HuH-7.5 (cell line): Measurements from ENCODE around the gene RBM23.
"Not testable (repeated sequence)": the region's sequence is repeated elsewhere in the genome, so short reads cannot be mapped to it uniquely, and the experiment has no call there.

Source experiments
- DNase-seq: peaks from one replicate; pipeline ENCODE4 v3.0.0; 2011; ENCODE audit warnings: low spot score

Gene RBM23

DNA sequence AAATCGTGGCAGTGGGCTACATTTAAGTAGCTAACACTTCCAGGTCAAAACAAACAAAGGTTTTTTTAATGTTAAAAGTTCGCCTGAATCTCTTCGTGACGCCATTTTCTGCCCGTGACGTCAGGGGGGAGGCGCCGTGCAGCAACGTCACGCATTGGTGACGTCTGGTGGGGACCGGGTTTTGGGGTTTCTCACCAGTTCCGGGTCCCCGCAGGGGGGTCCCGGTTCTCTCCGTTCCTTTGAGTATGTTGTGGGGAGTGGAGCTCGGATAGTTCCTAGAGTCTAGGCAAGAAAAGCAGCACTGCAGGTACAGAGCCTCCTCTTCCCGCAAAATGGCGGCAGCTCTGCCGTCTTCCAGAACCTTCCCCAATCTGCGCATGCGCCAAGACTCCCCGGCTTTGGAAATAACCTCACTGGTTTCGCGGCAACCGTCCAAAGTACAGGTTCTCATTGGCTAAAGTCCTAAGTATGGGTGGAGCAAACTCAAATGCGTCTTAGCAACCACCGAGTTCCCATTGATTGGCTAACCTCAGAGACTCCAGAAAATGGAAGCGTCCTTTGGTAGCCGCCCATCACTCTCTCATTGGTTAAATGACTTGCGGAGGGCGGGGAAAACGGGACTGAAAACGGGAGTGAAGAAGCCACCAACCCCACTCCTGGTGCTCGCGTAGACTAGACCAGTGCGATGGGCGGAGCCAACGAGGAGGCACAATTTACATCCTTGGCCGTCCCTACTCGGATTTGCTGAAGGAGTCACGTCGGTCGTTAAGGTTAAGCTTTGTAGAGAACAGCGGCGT, at the start of gene RBM23:
RBM23 (minus strand) TSS at position 346 of the 797 bp plus-strand sequence.
- peak; percentile 35 for DNase-seq

DNA sequence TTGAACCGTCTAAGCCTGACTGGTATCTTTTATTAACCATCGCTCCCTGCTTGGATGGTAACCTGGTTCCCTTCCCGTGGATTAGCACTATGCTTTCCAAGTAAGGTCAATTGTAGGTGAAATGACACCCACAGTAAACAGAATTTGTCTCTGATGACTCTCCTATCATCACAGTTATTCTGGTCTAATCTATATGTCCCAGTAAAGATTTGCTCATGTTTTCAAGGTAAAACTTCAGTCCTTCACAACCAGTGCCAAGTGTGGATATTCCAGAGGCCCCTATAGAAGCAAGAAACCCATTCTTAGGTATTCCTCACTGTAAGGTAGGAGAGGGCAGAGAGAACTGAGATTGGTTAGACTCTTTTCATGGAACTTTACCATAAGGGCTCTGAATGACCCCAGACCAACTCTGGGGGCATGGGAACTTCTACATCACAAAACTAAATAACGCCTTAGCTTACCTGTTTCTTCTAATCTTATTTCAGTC, 47.9 kb upstream of the RBM23 start:
- no peak for DNase-seq

DNA sequence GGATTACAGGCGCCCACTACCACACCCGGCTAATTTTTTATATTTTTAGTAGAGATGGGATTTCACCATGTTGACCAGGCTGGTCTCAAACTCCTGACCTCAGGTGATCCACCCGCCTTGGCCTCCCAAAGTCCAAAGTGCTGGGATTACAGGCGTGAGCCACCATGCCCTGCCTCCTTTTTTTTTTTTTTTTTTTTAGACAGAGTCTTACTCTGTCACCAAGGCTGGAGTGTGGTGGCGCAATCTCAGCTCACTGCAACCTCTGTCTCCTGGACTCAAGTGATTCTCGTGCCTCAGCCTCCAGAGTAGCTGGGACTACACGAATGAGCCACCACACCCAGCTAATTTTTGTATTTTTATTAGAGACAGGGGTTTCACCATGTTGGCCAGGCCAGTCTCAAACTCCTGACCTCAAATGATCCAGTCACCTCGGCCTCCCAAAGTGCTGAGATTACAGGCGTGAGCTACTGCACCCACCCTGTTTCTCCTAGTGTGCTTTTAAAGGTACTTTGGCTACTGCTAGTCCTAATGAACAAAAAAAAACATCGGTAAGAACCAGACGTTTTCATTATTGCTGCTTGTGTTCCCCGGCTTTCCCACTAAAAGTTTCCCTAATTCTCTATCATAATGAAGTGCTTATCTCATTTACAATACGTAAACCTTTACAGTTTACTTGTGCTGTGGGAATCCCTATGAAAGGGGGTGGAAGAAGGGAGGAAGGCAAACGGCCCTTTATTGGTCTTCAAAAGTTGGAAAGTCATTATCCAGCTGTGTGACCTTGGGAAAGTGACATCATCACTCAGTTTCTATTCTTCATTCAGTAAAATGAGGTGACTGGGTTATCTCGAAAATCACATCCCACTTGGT, 47.2 kb upstream of the RBM23 start:
- DNase-seq: not testable (repeated sequence)

DNA sequence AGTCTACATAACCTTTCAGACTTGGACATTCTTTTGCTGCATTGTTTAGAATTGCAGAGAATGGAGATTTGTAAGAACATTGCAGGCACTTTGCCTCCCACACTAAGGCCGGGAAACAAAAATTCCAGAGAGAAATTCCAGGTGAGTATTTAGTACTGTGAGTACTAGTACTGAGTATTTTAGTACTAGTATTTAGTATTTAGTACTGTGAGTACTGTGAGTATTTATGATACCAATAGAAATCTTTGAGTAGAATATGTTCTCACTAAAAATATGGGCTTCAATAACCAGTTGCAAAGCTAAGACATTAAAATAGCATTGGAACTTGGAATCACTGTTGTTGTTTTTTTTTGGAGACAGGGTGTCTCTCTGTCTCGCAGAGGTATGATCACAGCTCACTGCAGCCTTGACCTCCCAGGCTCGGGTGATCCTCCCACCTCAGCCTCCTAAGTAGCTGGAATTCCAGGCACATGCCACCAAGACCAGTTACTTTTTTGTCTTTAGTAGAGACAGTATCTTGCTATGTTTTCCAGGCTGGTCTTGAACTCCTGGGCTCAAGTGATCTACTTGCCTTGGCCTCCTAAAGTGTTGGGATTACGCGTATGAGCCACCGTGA, 43.2 kb upstream of the RBM23 start:
- no peak for DNase-seq

DNA sequence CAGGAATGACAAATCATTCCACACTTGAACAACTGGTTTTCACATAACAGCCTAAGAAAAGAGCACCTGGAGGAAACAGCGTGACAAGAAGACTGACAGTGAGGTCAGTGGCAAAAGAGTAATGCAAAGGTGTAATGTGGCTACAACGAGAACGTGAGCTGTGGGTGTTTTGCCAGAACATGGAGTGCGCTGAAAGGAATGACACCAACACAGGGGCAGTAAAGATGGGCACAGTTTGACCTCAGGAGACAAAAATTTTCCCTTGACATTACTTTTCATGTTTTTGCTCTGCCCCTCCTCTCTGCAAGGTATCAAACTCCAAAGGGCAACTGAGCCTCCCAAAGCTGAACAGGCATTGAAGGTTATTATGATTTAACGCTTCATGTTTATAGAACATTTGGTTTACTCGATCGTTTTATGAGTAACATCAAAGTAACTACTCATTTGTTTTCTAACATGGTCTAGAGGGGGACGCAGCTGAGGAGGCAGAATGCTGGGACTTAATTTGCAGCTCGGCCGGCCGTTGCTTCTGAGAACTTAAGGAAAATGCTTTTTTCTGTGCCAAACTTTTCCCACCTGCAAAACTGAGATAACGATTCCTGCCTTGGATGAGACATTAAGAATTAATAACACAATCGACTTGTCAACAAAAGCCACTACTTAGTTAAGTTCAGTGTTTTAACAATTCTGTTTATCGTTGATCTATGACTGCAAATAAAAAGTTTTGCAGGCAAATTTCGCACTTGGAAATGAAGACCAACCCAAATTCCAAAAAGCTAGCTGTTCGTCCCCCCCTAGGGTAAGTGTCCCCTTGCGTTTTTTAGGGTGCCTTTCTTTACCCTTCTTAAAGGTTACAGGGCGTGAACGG, 37.0 kb upstream of the RBM23 start:
- DNase-seq: no peak

DNA sequence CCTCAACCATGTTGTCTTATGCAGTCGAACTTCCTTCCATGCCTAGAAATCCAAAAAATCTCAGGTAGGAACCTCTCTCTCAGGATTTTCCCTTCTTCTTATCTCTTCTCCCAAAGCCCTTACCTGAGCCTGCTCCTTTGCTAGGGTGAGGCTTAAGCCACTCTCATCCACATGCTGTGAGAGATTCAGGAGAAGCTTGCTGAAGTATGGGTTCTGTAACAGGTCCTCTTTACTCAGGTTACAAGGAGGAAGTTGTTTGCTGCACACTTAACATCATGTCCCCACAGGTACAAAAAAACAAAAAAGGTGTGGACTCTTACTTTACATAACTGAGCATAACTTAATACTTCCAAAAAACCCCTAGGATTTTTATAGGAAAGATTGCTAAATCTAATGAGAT, 33.5 kb upstream of the RBM23 start:
- DNase-seq: no peak

DNA sequence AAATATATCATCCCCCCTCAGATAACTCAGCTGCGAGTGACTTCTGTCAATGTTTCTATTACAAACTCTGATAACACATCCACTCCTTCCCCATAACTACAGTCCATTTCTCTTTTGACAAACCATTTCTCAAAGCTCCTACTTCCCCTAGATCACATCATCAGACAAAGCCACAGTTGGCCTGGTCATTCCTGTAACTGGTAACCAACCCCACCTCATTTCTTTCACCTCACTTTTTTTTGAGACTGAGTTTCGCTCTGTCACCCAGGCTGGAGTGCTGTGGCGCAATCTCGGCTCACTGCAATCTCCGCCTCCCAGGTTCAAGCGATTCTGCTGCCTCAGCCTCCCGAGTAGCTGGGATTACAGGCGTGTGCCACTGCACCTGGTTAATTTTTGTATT, 32.8 kb upstream of the RBM23 start:
- DNase-seq: not testable (repeated sequence)

DNA sequence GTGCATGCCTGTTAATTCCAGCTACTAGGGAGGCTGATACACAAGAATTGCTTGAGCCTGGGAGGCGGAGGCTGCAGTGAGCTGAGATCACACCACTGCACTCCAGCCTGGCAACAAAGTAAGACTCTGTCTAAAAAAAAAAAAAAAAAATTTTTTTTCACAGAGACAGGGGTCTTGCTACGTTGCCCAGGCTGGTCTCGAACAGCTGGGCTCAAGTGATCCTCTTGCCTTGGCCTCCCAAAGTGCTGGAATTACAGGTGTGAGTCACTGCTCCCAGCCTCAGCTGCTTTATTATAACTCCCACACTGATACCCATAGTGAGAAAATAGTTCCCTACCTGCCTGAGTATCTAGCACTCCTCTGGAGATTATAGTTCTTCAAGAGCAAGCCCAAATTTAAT, 26.7 kb upstream of the RBM23 start:
- DNase-seq: no peak

DNA sequence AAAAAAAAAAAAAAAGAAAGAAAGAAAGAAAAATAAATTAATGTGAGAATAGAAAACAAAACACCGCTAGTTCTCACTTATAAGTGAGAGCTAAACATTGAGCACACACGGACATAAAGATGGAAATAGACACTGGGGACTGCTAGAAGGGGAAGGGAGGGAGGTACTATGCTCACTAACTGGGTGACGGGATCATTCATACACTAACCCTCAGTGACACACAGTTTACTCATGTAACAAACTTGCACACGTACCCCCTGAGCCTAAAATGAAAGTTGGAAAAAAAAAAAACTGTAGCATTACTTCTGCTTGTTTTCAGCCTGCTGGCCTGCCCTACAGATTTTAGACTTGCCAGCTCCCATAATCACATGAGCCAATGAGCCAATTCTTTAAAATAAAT, 20.7 kb upstream of the RBM23 start:
- no peak for DNase-seq

- no peak for DNase-seq
Observed at GRCh38 chr14:22935156-22935555, 16.2 kb upstream of the RBM23 start.

GRCh38 chr14:22932146-22932545, 13.2 kb upstream of the RBM23 start:
- DNase-seq: no peak

- no peak for DNase-seq
Observed at GRCh38 chr14:22929961-22930364, 11.0 kb upstream of the RBM23 start.

DNA sequence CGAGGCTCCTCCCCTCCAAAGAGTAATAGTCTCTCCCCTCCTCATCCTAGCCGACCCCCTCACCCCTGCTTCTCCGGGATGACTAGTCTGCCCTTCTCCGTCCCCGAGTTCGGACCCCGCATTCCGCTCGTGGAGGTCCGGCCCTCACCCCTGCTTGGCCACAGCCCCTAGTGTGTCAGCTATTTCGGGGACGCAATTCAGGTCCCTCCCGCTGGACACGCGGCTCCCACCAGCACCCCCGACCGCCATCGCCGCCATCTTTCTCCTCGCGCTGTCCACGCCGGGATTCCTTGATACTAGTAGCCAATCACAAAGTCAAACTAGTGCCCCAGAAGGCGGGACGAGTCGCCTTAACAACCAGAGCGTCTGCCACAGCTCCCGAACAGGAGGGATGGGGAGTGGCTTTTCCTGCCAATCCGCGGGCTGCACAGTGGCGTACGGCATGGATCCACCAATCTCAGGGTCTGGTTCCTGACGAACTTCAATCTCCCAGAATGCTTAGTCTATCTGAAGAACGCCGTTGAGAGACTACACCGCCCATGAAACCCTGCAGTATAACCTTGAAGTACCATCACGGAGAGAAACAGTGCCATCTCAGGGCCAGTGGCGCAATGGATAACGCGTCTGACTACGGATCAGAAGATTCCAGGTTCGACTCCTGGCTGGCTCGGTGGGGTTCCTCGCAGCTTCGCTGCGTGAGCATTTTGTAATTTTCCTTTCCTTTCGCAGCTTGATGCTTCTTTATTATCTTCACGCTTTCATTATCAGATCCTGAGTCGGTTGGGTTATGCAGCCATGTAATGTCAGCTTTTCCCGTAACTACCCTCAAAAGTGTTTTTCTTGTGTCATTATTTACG, 10.4 kb upstream of the RBM23 start, which contains the start of gene PRMT5:
PRMT5 (minus strand) TSS at position 273 of the 857 bp plus-strand sequence; CDS start at position 258, 15 bp downstream.
- DNase-seq: peak; percentile 93

DNA sequence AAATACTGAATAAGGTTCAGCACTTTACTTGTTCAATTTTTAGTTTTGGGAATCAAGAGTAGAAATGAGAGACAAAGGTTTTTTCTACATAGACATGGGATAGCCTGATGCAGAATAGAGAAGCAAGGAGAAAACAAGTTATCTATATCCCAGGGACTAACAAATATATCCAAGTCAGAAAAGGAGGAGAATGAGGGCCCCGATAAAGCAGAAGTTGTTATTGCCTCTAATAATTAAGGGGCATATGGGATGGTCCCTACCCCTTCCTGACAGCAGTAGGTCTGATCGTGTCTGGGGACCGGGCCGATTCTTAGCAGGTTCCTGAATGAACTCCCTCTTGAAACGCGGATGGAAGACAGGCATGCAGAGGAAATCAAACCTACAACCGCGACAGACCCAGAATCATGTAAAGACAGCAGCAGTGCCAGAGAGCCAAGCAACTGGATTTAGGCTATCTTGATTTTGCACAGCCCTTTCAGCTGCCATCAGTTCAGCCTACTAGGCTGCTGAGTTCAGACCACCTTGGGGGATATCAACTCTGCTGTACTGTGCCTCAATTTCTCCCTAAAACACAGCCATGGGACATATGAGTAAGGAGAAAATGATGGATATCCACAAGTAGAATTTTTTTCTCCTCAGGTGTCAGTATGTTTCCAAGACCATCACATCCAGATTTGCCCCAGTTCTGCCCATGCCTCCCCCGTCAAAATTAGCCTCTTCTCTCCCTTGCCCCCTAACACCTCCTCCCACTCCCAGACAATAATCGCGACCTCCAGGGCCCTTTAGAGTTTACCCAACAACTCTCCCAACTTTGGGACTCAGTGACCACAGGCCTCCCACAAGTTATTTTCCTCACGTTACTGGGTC, 9.5 kb upstream of the RBM23 start:
- no peak for DNase-seq

GRCh38 chr14:22926316-22926715, 7.4 kb upstream of the RBM23 start:
- DNase-seq: no peak

GRCh38 chr14:22925513-22925912, 6.6 kb upstream of the RBM23 start:
- no peak for DNase-seq

- no peak for DNase-seq
Observed at GRCh38 chr14:22923746-22924145, 4.8 kb upstream of the RBM23 start.

DNA sequence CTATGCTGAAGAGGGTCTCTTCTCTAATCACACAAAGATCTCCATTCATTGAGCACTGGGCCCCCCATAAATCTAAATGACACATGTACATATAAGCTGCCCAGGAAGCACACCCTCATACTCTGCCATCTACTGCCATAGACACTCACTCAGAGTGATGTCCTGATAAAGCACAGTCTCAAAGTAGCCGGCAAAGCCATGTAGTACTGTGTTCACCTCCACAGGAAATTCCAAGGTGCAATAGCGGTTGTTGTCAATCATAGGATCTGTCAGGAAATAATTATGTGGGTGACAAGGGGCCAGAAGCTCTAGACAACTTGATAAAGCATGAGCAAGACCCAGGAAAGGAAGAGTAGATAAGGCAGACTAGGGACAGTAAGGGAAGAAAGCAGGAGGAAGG, 3.3 kb upstream of the RBM23 start:
- DNase-seq: no peak

GRCh38 chr14:22920697-22921096, 1.7 kb upstream of the RBM23 start:
- DNase-seq: no peak

- no peak for DNase-seq
Observed at GRCh38 chr14:22919601-22919921, 612 bp upstream of the RBM23 start.
